GM21515 (cell line): ENCODE measurements around the gene SP8.
"Not testable (repeated sequence)": the region's sequence is repeated elsewhere in the genome, so short reads cannot be mapped to it uniquely, and the experiment has no call there.

Source experiments
- ATAC-seq: cut with Tn5 transposase; IDR thresholded peaks from one replicate; pipeline ENCODE4 v1.9.1; 2021; ENCODE audit not compliant: unreplicated experiment

The SP8 gene

GRCh38 chr7:20786779-20787659 lies at the start of gene SP8:
TSS of gene SP8 (minus strand) at chr7:20786886. CDS start at chr7:20786798, 88 bp downstream.
- no peak for ATAC-seq

GRCh38 chr7:20836424-20836823 lies 49.7 kb upstream of the SP8 start:
- not testable (repeated sequence) for ATAC-seq

GRCh38 chr7:20835111-20835750 lies 48.5 kb upstream of the SP8 start:
- no peak for ATAC-seq

- no peak for ATAC-seq
Measured at GRCh38 chr7:20834656-20835055, 48.0 kb upstream of the SP8 start.

GRCh38 chr7:20831956-20832355 lies 45.3 kb upstream of the SP8 start:
- no peak for ATAC-seq

- ATAC-seq, result no peak
Measured at GRCh38 chr7:20831451-20831850, 44.8 kb upstream of the SP8 start.

- no peak for ATAC-seq
Measured at GRCh38 chr7:20828947-20829346, 42.3 kb upstream of the SP8 start.

GRCh38 chr7:20827172-20827571 lies 40.5 kb upstream of the SP8 start:
- ATAC-seq, result no peak

GRCh38 chr7:20826243-20826642 lies 39.6 kb upstream of the SP8 start:
- ATAC-seq, result no peak

GRCh38 chr7:20825555-20825954 lies 38.9 kb upstream of the SP8 start:
- ATAC-seq, result no peak

- not testable (repeated sequence) for ATAC-seq
Measured at GRCh38 chr7:20821390-20821789, 34.7 kb upstream of the SP8 start.

- no peak for ATAC-seq
Measured at GRCh38 chr7:20816372-20816959, 29.8 kb upstream of the SP8 start.

GRCh38 chr7:20804345-20804744 lies 17.7 kb upstream of the SP8 start:
- no peak for ATAC-seq

GRCh38 chr7:20799566-20800366 lies 13.1 kb upstream of the SP8 start:
- no peak for ATAC-seq

GRCh38 chr7:20798694-20799121 lies 12.0 kb upstream of the SP8 start:
- no peak for ATAC-seq

GRCh38 chr7:20798081-20798693 lies 11.5 kb upstream of the SP8 start:
- ATAC-seq, result peak; percentile 87

- peak; percentile 76 for ATAC-seq
Measured at GRCh38 chr7:20797462-20798080, 10.9 kb upstream of the SP8 start.

GRCh38 chr7:20797042-20797461 lies 10.4 kb upstream of the SP8 start:
- ATAC-seq, result no peak

GRCh38 chr7:20796500-20796899 lies 9.8 kb upstream of the SP8 start:
- ATAC-seq, result no peak

GRCh38 chr7:20795881-20796280 lies 9.2 kb upstream of the SP8 start:
- no peak for ATAC-seq
